ENCODE data around the gene CFAP206.
A peak's percentile ranks its signal among the peaks of the same experiment; 100 is the strongest.

CFAP206 gene, protein sequence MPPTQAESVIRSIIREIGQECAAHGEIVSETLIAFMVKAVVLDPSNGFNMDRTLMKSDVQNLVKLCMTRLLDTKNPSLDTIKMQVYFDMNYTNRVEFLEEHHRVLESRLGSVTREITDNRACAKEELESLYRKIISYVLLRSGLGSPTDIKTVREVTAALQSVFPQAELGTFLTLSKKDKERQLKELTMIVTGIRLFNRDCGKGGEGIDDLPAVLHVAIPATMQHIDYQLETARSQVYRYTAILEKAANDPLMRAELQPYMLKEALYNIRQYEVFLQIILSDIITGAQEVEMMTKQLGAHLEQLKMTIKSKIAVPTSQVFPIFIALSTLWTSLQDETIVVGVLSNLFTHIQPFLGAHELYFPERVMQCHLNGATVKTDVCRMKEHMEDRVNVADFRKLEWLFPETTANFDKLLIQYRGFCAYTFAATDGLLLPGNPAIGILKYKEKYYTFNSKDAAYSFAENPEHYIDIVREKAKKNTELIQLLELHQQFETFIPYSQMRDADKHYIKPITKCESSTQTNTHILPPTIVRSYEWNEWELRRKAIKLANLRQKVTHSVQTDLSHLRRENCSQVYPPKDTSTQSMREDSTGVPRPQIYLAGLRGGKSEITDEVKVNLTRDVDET

DNA sequence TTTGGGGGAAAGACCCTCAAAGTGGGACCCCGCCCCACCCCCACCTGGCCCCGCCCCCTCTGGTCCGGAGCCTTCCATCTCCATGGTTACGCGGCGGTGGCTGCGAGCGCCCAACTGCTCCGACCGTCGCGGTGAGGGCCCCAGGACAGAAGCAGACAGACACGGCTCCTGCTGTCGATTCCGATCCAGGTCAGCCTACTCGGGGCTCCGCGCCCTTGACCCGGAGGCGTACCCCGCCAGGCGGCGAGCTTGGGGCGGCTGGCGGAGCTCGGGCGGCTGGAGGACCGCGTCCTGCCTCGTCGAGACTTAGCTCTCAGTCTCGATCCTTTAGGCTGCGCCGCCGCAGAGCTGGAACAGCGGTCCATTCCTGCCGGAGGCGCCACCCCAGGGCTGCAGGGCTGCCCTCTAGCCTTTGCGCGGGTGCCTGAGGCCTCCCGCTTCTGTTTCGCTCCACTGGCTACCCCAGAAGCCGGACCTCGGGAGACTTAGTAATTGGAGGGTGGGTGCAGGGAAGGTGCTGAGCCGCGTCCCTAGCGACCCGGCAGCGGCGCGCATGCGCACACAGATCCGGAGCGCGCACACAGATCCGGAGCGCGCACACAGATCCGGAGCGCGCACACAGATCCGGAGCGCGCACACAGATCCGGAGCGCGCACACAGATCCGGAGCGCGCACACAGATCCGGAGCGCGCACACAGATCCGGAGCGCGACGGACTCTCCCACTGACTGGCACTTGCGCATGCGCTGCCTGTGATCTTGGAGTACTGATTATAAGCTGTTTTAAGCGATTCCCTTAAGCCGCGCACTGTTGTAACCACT lies at the start of gene CFAP206:
CFAP206 (plus strand) TSS at position 72 of the 820 bp plus-strand sequence. CDS start 1,868 bp downstream, outside the sequence.
- H3K4me3 ChIP-seq (ENCODE audit: low read length) = peak within 1 kb of the TSS; percentile 84
- peak; percentile 62 for DNase-seq (ENCODE audit: low read depth)
- peak; percentile 23 for TF ChIP-seq CTCF (conservative IDR thresholded peaks at IDR 0.05; ENCODE audit: low read depth, low read length)

DNA sequence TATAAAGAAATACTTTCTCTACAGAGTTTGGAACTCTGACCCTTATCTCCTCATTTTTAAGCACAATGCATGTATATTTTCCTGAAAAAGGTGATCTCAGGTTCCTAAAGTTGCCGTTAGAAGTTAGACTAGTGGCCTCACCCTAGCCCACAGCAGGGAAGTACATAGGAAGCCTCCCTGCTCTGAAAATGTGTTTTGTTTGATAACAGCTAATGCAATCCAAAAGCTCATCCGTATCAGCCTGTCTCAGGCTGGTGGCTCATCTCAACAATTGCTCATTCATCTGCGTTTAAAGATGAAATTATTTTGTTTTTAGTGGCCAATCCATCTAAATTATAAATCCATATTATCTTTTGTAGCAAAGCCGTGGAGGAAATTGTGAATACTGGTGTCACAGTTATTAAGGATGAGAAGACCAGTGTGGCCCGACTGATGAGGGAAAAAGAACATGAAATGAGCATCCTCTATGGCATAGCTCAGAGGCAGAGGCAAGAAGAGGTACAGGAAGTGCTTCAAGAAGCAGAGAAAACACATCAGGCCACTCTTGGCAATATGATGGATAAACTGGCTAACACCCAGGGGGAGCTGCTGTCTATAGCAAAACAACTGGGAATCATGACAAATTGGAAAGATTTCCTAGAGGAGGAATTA lies 43.0 kb upstream of the CFAP206 start:
- no peak overlapping the region for H3K4me3 ChIP-seq (ENCODE audit: low read length)
- TF ChIP-seq CTCF (conservative IDR thresholded peaks at IDR 0.05; ENCODE audit: low read depth, low read length) = no peak
- no peak for DNase-seq (ENCODE audit: low read depth)

GRCh38 chr6:87366072-87366827 lies 41.5 kb upstream of the CFAP206 start:
- TF ChIP-seq CTCF (conservative IDR thresholded peaks at IDR 0.05; ENCODE audit: low read depth, low read length) = no peak
- H3K4me3 ChIP-seq (ENCODE audit: low read length) = no peak overlapping the region
- no peak for DNase-seq (ENCODE audit: low read depth)

DNA sequence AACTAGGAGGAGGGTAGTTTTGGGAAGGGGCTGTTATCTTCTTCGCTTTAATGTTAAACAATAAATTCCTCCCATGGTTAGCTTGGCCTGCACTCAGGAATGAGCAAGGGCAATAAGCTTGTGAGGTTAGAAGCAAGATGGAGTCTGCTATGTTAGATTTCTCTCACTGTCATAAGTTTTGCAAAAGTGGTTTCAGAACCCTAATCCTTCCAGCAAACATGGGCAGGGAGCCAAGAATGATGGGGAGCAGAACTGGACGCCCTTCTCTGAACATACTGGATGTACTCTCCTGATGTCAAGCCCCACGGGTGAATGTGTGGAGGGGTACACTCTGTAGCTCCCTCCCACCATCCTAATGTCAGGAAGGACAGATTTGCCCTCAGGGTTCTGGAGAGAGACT lies 40.9 kb upstream of the CFAP206 start:
- TF ChIP-seq CTCF (conservative IDR thresholded peaks at IDR 0.05; ENCODE audit: low read depth, low read length) = no peak
- H3K4me3 ChIP-seq (ENCODE audit: low read length) = no peak overlapping the region
- DNase-seq (ENCODE audit: low read depth) = no peak

DNA sequence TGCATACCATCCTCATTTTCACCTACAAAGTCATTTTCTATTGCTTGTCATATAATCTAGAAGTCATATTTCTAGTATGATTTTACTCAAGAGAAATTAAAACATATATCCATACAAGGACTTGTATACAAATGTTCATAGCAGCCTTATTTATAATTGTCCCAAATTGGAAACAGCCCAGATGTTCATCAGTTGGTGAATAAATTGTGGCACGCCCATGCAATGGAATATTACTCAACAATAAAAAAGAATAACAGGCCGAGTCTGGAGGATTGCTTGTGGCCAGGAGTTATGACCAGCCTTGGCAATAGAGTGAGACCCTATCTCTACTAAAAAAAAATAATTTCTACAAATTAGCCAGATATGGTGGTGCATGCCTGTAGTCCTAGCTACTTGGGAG lies 34.4 kb upstream of the CFAP206 start:
- TF ChIP-seq CTCF (conservative IDR thresholded peaks at IDR 0.05; ENCODE audit: low read depth, low read length) = no peak
- no peak for DNase-seq (ENCODE audit: low read depth)
- no peak overlapping the region for H3K4me3 ChIP-seq (ENCODE audit: low read length)

DNA sequence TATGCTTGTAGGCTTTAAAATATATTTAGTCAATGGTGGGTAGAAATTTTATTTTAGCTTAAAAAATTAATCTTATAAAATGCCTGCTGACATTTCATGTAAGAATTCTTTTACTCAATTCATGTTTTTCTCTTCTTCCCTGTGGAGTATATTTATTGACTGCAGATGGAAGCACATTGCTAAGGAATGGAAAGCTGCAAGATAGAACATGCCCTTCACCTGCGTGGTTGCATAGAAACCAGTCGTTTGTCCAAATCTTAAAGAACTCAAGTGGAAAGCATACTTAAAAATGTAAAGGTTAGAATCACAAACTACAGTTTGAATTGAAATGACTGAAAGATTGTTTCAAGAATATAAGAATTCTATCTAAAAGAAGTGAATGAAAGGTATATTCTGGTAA lies 32.5 kb upstream of the CFAP206 start:
- no peak for TF ChIP-seq CTCF (conservative IDR thresholded peaks at IDR 0.05; ENCODE audit: low read depth, low read length)
- no peak overlapping the region for H3K4me3 ChIP-seq (ENCODE audit: low read length)
- no peak for DNase-seq (ENCODE audit: low read depth)
